HFFc6 (cell line): Measurements from ENCODE around the gene LRP1B. TPM values are rescaled to one million over a fixed set of nuclear protein-coding genes. Genes with fewer than 3 reads are reported as not detected.

Source experiments
- DNase-seq: peaks from one replicate; pipeline ENCODE4 v3.0.0-alpha.2; 2018
- H3K27ac Mint-ChIP-seq: 2 replicates; pipeline ENCODE4 v1.8.0; 2020; ENCODE audit warnings: mild to moderate bottlenecking, mixed read lengths
- H3K27me3 Mint-ChIP-seq: 2 replicates; pipeline ENCODE4 v1.8.0; 2021; ENCODE audit warnings: mild to moderate bottlenecking, moderate library complexity, mixed read lengths; ENCODE audit not compliant: insufficient read depth
- H3K36me3 Mint-ChIP-seq: 2 replicates; pipeline ENCODE4 v1.8.0; 2021; ENCODE audit warnings: low read depth, mixed read lengths
- H3K4me1 Mint-ChIP-seq: 2 replicates; pipeline ENCODE4 v1.8.0; 2020; ENCODE audit warnings: low read depth, mixed read lengths
- H3K4me3 Mint-ChIP-seq: 2 replicates; pipeline ENCODE4 v1.8.0; 2020; ENCODE audit warnings: mild to moderate bottlenecking, moderate library complexity, mixed read lengths
- H3K9me3 Mint-ChIP-seq: 2 replicates; pipeline ENCODE4 v1.8.0; 2020; ENCODE audit warnings: mild to moderate bottlenecking, mixed read lengths
- CTCF ChIP-seq: fragments of 200-600 bp; sonication (generic); IDR thresholded peaks from 2 replicates; pipeline ENCODE4 v1.5.0; 2021; ENCODE audit warnings: antibody characterized with exemption, mild to moderate bottlenecking
- total RNA-seq, 6 experiments: library from RNA; stranded (reverse); fragmentation: NEBNext Ultra II Directional; extraction: Animal tissue kit (Norgen Biotek cat#: 25700); gene quantifications; 2 replicates in 1 of 6; 3 replicates in 5 of 6; pipeline ENCODE4 v1.2.3, GENCODE V29; 2021

LRP1B gene
- total RNA-seq, 6 experiments from 2014 or later: not detected

- Mint-ChIP-seq H3K27ac (no peak overlapping the region), H3K4me3 (no peak overlapping the region), H3K36me3 (no peaks in the 10 kb centered on the region), H3K9me3 (peaks cover 4% of the 10 kb centered on the region), H3K4me1 (no peaks in the 10 kb centered on the region), H3K27me3 (no peaks in the 10 kb centered on the region)
- TF ChIP-seq CTCF: no peak
- DNase-seq: no peak
These were observed 1627.7 kb downstream of the LRP1B start for GRCh38 chr2:140502951-140503630.

- Mint-ChIP-seq H3K9me3 (peaks cover 4% of the 10 kb centered on the region), H3K27me3 (no peaks in the 10 kb centered on the region)
- TF ChIP-seq CTCF: no peak
These were observed 1632.5 kb downstream of the LRP1B start for GRCh38 chr2:140498360-140498759.

DNA sequence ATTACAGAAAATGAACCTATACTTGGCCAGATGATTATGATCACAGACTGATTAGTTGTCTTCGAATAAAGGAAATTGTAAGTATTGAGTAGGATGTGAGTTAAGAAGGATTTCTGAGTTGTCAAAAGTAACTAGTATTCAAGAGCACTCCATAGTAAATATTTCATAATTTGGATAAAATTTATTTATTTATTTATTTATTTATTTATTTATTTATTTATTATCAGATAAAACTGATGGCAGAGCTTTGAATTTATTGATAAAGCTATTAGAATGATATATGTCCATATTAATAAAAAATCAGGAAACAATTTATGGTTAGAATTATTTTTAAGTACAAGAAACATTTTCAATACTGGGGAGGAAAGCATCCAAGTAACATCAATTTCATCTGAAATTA is 1634.1 kb downstream of the LRP1B start:
- Mint-ChIP-seq H3K36me3 (no peaks in the 10 kb centered on the region), H3K4me1 (no peaks in the 10 kb centered on the region), H3K27me3 (no peaks in the 10 kb centered on the region), H3K4me3 (no peak overlapping the region), H3K9me3 (peaks cover 15% of the 10 kb centered on the region), H3K27ac (no peak overlapping the region)
- TF ChIP-seq CTCF: no peak
- no peak for DNase-seq

More at GRCh38 chr2:140498360-140498759, 1632.5 kb downstream of the LRP1B start:
- Mint-ChIP-seq H3K36me3 (no peaks in the 10 kb centered on the region), H3K4me1 (no peaks in the 10 kb centered on the region), H3K27ac (no peak overlapping the region), H3K4me3 (no peak overlapping the region)
- no peak for DNase-seq

DNA sequence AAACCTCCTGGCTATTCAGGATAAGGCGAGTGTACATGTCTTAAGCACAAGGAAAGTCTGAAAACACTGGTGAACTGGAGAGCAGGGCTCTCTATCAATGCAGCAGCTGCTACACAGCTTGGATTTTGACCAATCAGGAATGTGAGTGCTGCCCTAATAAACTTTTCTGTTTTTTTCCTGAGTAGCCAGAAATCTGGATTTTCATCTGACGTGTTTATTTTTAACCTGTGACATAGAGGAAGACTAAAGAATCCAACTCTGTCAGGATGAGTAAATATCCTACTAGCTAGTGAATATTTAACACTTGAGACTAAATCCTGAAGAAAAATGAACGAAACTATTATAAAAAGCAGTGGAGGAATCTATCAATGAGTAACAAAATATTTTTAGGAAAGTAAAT is 1638.9 kb downstream of the LRP1B start:
- H3K27ac Mint-ChIP-seq: no peak overlapping the region
- TF ChIP-seq CTCF: no peak
- no peaks in the 10 kb centered on the region for H3K27me3 Mint-ChIP-seq
- peaks cover 12% of the 10 kb centered on the region for H3K9me3 Mint-ChIP-seq
- H3K36me3 Mint-ChIP-seq: no peaks in the 10 kb centered on the region
- no peak for DNase-seq
- H3K4me3 Mint-ChIP-seq: no peak overlapping the region
- H3K4me1 Mint-ChIP-seq: no peaks in the 10 kb centered on the region

GRCh38 chr2:140489193-140489592 is 1641.6 kb downstream of the LRP1B start:
- H3K27me3 Mint-ChIP-seq: no peaks in the 10 kb centered on the region

More at GRCh38 chr2:140489193-140489592, 1641.6 kb downstream of the LRP1B start:
- Mint-ChIP-seq H3K9me3 (peaks cover 12% of the 10 kb centered on the region), H3K27ac (no peak overlapping the region), H3K4me3 (no peak overlapping the region), H3K36me3 (no peaks in the 10 kb centered on the region), H3K4me1 (no peaks in the 10 kb centered on the region)
- no peak for DNase-seq
- no peak for TF ChIP-seq CTCF
